Spleen (tissue), 3 donors: ENCODE results near the gene ATP2B1.

Experiments
- POLR2A ChIP-seq, 3 donors: fragments of 450-650 bp; IDR thresholded peaks; one replicate each; pipeline ENCODE4 v1.5.1; 2017; ENCODE audit warnings: antibody characterized with exemption in 3 of 3, mild to moderate bottlenecking in 1 of 3
- POLR2AphosphoS5 ChIP-seq, 3 donors: sonication (generic); formaldehyde crosslinking; IDR thresholded peaks; one replicate each; pipeline ENCODE4 v1.5.1; 2017; ENCODE audit warnings: antibody characterized with exemption in 3 of 3

GRCh38 chr12:89712706-89713105, 4.1 kb upstream of the ATP2B1 start:
- no peak for TF ChIP-seq POLR2A (IDR thresholded peaks at IDR 0.05)
- no peak for TF ChIP-seq POLR2AphosphoS5 (IDR thresholded peaks at IDR 0.05)
